Nephron progenitor cell (in vitro differentiated cells): ENCODE measurements around the gene CD300LD.
A peak's percentile ranks its signal among the peaks of the same experiment; 100 is the strongest.

Experiments
- DNase-seq: peaks from one replicate; pipeline ENCODE4 v3.0.0; 2021
- H3K27ac Mint-ChIP-seq: 2 replicates; pipeline ENCODE4 v1.8.0; 2021; ENCODE audit warnings: mild to moderate bottlenecking, moderate library complexity, mixed read lengths
- H3K27me3 Mint-ChIP-seq: 2 replicates; pipeline ENCODE4 v1.8.0; 2021; ENCODE audit warnings: mild to moderate bottlenecking, low read depth, mixed read lengths; ENCODE audit not compliant: poor library complexity
- H3K36me3 Mint-ChIP-seq: 2 replicates; pipeline ENCODE4 v1.8.0; 2021; ENCODE audit warnings: low read depth, mixed read lengths
- H3K4me1 Mint-ChIP-seq: 2 replicates; pipeline ENCODE4 v1.8.0; 2021; ENCODE audit warnings: mixed read lengths
- H3K4me3 Mint-ChIP-seq: 2 replicates; pipeline ENCODE4 v1.8.0; 2021; ENCODE audit warnings: mild to moderate bottlenecking, moderate library complexity, mixed read lengths
- H3K9me3 Mint-ChIP-seq: 2 replicates; pipeline ENCODE4 v1.8.0; 2021; ENCODE audit warnings: mild to moderate bottlenecking, moderate library complexity, mixed read lengths
- CTCF ChIP-seq: fragments of 200-600 bp; sonication (generic); IDR thresholded peaks from 2 replicates; pipeline ENCODE4 v1.5.0; 2021; ENCODE audit warnings: antibody characterized with exemption

CD300LD gene

GRCh38 chr17:74547264-74547663 is 44.8 kb downstream of the CD300LD start:
- TF ChIP-seq CTCF, result no peak
- no peaks in the 10 kb centered on the region for H3K9me3 Mint-ChIP-seq
- no peak for DNase-seq

GRCh38 chr17:74546586-74546985 is 45.5 kb downstream of the CD300LD start:
- Mint-ChIP-seq H3K4me3 (no peak overlapping the region), H3K9me3 (no peaks in the 10 kb centered on the region), H3K4me1 (peaks cover 27% of the 10 kb centered on the region), H3K27ac (no peak overlapping the region), H3K36me3 (no peaks in the 10 kb centered on the region), H3K27me3 (peaks cover 19% of the 10 kb centered on the region)
- DNase-seq, result no peak
- no peak for TF ChIP-seq CTCF

More at GRCh38 chr17:74547264-74547663, 44.8 kb downstream of the CD300LD start:
- no peaks in the 10 kb centered on the region for H3K36me3 Mint-ChIP-seq
- H3K27me3 Mint-ChIP-seq, result peaks cover 23% of the 10 kb centered on the region
- no peak overlapping the region for H3K4me3 Mint-ChIP-seq
- H3K27ac Mint-ChIP-seq, result peak overlapping the region; percentile 4
- peaks cover 34% of the 10 kb centered on the region for H3K4me1 Mint-ChIP-seq

GRCh38 chr17:74545843-74546230 is 46.2 kb downstream of the CD300LD start, which contains the start of gene CD300C:
CD300C (minus strand) TSS chr17:74546115; CDS start chr17:74545782, 333 bp downstream.
- no peak within 1 kb of the TSS for H3K4me3 Mint-ChIP-seq
- H3K27me3 Mint-ChIP-seq, result peaks cover 22% of the 10 kb centered on the region
- peak within 1 kb of the TSS; percentile 61 for H3K27ac Mint-ChIP-seq
- no peak for DNase-seq
- no peaks in the 10 kb centered on the region for H3K9me3 Mint-ChIP-seq
- peaks cover 20% of the 10 kb centered on the region for H3K4me1 Mint-ChIP-seq
- no peaks in the 10 kb centered on the region for H3K36me3 Mint-ChIP-seq
- TF ChIP-seq CTCF, result no peak

GRCh38 chr17:74544991-74545842 is 46.9 kb downstream of the CD300LD start:
- Mint-ChIP-seq H3K27me3 (peaks cover 25% of the 10 kb centered on the region), H3K36me3 (no peaks in the 10 kb centered on the region), H3K27ac (no peak overlapping the region), H3K4me1 (peaks cover 14% of the 10 kb centered on the region), H3K9me3 (no peaks in the 10 kb centered on the region), H3K4me3 (no peak overlapping the region)
- TF ChIP-seq CTCF, result no peak
- DNase-seq, result no peak

GRCh38 chr17:74543891-74544760 is 48.0 kb downstream of the CD300LD start:
- Mint-ChIP-seq H3K4me1 (peaks cover 10% of the 10 kb centered on the region), H3K9me3 (no peaks in the 10 kb centered on the region), H3K36me3 (no peaks in the 10 kb centered on the region), H3K4me3 (no peak overlapping the region), H3K27me3 (peaks cover 33% of the 10 kb centered on the region), H3K27ac (no peak overlapping the region)
- TF ChIP-seq CTCF, result no peak
- DNase-seq, result no peak
